HG02973 (cell line): ENCODE data around the gene AFM.

Experiments
- ATAC-seq: cut with Tn5 transposase; IDR thresholded peaks from one replicate; pipeline ENCODE4 v1.9.1; 2021; ENCODE audit warnings: moderate library complexity; ENCODE audit not compliant: unreplicated experiment

Gene AFM

GRCh38 chr4:73450398-73451004, 31.0 kb upstream of the AFM start:
- no peak for ATAC-seq

- ATAC-seq: no peak
Observed at GRCh38 chr4:73451404-73451803, 30.1 kb upstream of the AFM start.

- no peak for ATAC-seq
Observed at GRCh38 chr4:73451981-73452747, 29.4 kb upstream of the AFM start.

GRCh38 chr4:73452953-73453700, 28.4 kb upstream of the AFM start:
- ATAC-seq: no peak

GRCh38 chr4:73453701-73454005, 27.9 kb upstream of the AFM start:
- ATAC-seq: no peak

GRCh38 chr4:73454920-73455319, 26.6 kb upstream of the AFM start:
- ATAC-seq: no peak

GRCh38 chr4:73456177-73457022, 25.1 kb upstream of the AFM start:
- no peak for ATAC-seq

- ATAC-seq: no peak
Observed at GRCh38 chr4:73458184-73459047, 23.1 kb upstream of the AFM start.

- ATAC-seq: no peak
Observed at GRCh38 chr4:73459048-73459421, 22.5 kb upstream of the AFM start.

- ATAC-seq: no peak
Observed at GRCh38 chr4:73460913-73461522, 20.5 kb upstream of the AFM start.

- no peak for ATAC-seq
Observed at GRCh38 chr4:73468170-73468569, 13.4 kb upstream of the AFM start.

GRCh38 chr4:73470728-73471127, 10.8 kb upstream of the AFM start:
- ATAC-seq: no peak

GRCh38 chr4:73477176-73477575, 4.4 kb upstream of the AFM start:
- ATAC-seq: no peak

GRCh38 chr4:73479323-73479722, 2.2 kb upstream of the AFM start:
- no peak for ATAC-seq

GRCh38 chr4:73485085-73485484, 3.5 kb downstream of the AFM start:
- ATAC-seq: no peak

GRCh38 chr4:73485596-73485995, 4.1 kb downstream of the AFM start:
- no peak for ATAC-seq

- no peak for ATAC-seq
Observed at GRCh38 chr4:73486497-73486896, 5.0 kb downstream of the AFM start.

- ATAC-seq: no peak
Observed at GRCh38 chr4:73487233-73487632, 5.7 kb downstream of the AFM start.

GRCh38 chr4:73499996-73500765, 18.6 kb downstream of the AFM start:
- ATAC-seq: no peak
